ENCODE measurements around the gene RAB28. TPM values are rescaled to one million over a fixed set of nuclear protein-coding genes. Genes with fewer than 3 reads are reported as not detected.

The RAB28 gene
- total RNA-seq, 3 donors from 2014 or later (not counting 1 experiment from before 2014, with no cell fraction given) = 10.2 to 13.1 (median 12.9) TPM

GRCh38 chr4:13483136-13483767, 888 bp downstream of the RAB28 start:
- ATAC-seq (no peak), DNase-seq (peak in 1 of 2 donors; percentile 21)
- peak overlapping the region; percentile 91 for H3K27ac ChIP-seq (ENCODE audit: low read length)
- TF ChIP-seq CTCF (IDR thresholded peaks at IDR 0.05) = no peak
- intact Hi-C loops (cut with micrococcal nuclease) = loop anchor here (5.0 to 10.0 kb wide), 3 partner anchors 64 to 1519 kb away; partner anchors contain the start of genes BOD1L1 and CPEB2
- H3K36me3 ChIP-seq (ENCODE audit: control insufficient read depth, insufficient read depth, low read length) = no peaks in the 10 kb centered on the region
- no peaks in the 10 kb centered on the region for H3K9me3 Mint-ChIP-seq
- peak overlapping the region; percentile 58 for H3K4me3 ChIP-seq (ENCODE audit: low read length)
- no peaks in the 10 kb centered on the region for H3K9me3 ChIP-seq (ENCODE audit: control insufficient read depth, insufficient read depth, low read length)
- H3K4me3 Mint-ChIP-seq = peak overlapping the region; percentile 92
- peaks cover 3% of the 10 kb centered on the region for H3K27me3 ChIP-seq (ENCODE audit: control insufficient read depth, insufficient read depth, low read length)
- H3K27ac Mint-ChIP-seq = peak overlapping the region; percentile 98 to 99
- H3K27me3 Mint-ChIP-seq (ENCODE audit: low read depth in 2 of 2) = peaks cover 6 to 18% of the 10 kb centered on the region in 2 donors
- no peaks in the 10 kb centered on the region for H3K36me3 Mint-ChIP-seq
- H3K4me1 ChIP-seq (ENCODE audit: control insufficient read depth, insufficient read depth, low read length) = peaks cover 18% of the 10 kb centered on the region
- peaks cover 20 to 27% of the 10 kb centered on the region in 2 donors for H3K4me1 Mint-ChIP-seq
- WGBS (ENCODE audit: insufficient coverage) = 49% methylated on average over 17 of the region's 17 CpGs

- no peak for ATAC-seq
Observed at GRCh38 chr4:13481569-13481968, 2.6 kb downstream of the RAB28 start.

DNA sequence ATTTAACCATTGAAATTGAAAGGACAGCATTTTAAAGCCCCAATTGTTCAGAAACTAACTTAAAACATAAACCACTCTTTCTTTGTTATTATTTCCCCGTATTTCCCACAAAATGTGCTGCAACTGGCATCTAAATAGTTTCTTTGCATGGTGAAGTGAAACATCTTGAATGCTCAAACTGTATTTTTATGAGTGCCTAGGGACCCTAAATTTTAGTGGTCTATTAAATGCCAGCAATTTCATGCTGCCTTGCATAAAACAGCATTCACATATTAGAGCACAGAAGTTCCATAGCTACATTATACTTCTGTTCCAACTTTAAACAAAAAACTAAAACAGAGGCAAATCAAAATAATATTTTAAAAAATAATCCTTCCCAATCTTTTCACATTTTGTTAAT, 5.4 kb downstream of the RAB28 start:
- H3K27ac Mint-ChIP-seq = no peak overlapping the region
- intact Hi-C loops (cut with micrococcal nuclease) = no loop called here
- H3K4me1 Mint-ChIP-seq = peaks cover 15 to 16% of the 10 kb centered on the region in 2 donors
- Histone ChIP-seq H3K4me1 (ENCODE audit: control insufficient read depth, insufficient read depth, low read length) (peaks cover 11% of the 10 kb centered on the region), H3K27me3 (ENCODE audit: control insufficient read depth, insufficient read depth, low read length) (no peaks in the 10 kb centered on the region), H3K27ac (ENCODE audit: low read length) (no peak overlapping the region), H3K36me3 (ENCODE audit: control insufficient read depth, insufficient read depth, low read length) (peaks cover 8% of the 10 kb centered on the region), H3K4me3 (ENCODE audit: low read length) (no peak overlapping the region), H3K9me3 (ENCODE audit: control insufficient read depth, insufficient read depth, low read length) (no peaks in the 10 kb centered on the region)
- no peaks in the 10 kb centered on the region for H3K27me3 Mint-ChIP-seq (ENCODE audit: low read depth in 2 of 2)
- H3K36me3 Mint-ChIP-seq = no peaks in the 10 kb centered on the region
- no peak overlapping the region for H3K4me3 Mint-ChIP-seq
- WGBS (ENCODE audit: insufficient coverage) = 82% methylated on average over 1 of the region's 1 CpG
- no peaks in the 10 kb centered on the region for H3K9me3 Mint-ChIP-seq
- DNase-seq = no peak
- no peak for ATAC-seq
- no peak for TF ChIP-seq CTCF (IDR thresholded peaks at IDR 0.05)

More at GRCh38 chr4:13481569-13481968, 2.6 kb downstream of the RAB28 start:
- no peaks in the 10 kb centered on the region for H3K9me3 Mint-ChIP-seq
- H3K4me3 ChIP-seq (ENCODE audit: low read length) = no peak overlapping the region
- peaks cover 0 to 9% of the 10 kb centered on the region in 2 donors for H3K27me3 Mint-ChIP-seq (ENCODE audit: low read depth in 2 of 2)
- no CpG with 5 or more reads among the region's 1 CpG for WGBS (ENCODE audit: insufficient coverage)
- intact Hi-C loops (cut with micrococcal nuclease) = loop anchor here (5.0 to 10.0 kb wide), 3 partner anchors 66 to 1521 kb away; partner anchors contain the start of genes BOD1L1 and CPEB2
- no peaks in the 10 kb centered on the region for H3K27me3 ChIP-seq (ENCODE audit: control insufficient read depth, insufficient read depth, low read length)
- peaks cover 18% of the 10 kb centered on the region for H3K4me1 ChIP-seq (ENCODE audit: control insufficient read depth, insufficient read depth, low read length)
- peaks cover 24 to 27% of the 10 kb centered on the region in 2 donors for H3K4me1 Mint-ChIP-seq
- H3K9me3 ChIP-seq (ENCODE audit: control insufficient read depth, insufficient read depth, low read length) = no peaks in the 10 kb centered on the region
- peak overlapping the region in 1 of 2 donors; percentile 1 for H3K27ac Mint-ChIP-seq
- peak overlapping the region; percentile 7 for H3K4me3 Mint-ChIP-seq
- no peaks in the 10 kb centered on the region for H3K36me3 Mint-ChIP-seq
- H3K27ac ChIP-seq (ENCODE audit: low read length) = no peak overlapping the region
- DNase-seq = no peak
- H3K36me3 ChIP-seq (ENCODE audit: control insufficient read depth, insufficient read depth, low read length) = peaks cover 4% of the 10 kb centered on the region
- no peak for TF ChIP-seq CTCF (IDR thresholded peaks at IDR 0.05)
